ENCODE data around the gene EARS2.

DNA sequence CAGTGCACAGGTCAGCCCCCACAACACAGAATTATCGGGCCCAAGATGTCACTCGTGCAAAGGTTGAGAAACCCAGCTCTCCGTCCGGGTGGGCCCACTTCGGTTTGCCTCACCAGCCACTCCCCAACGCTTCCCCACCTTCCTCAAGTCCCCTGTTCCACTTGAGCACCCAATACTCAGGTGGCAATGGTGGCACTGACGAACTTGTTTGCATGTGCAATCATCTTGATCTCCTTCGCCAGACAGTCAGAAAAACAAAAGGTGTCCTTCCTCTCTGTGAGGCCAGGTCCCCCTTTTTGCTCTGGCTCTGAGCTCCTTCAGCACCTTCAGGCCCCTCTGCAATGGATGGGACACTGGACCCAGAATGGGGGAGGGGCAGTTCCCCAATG is 50.5 kb downstream of the EARS2 start:
- TF ChIP-seq, protein P1, sequence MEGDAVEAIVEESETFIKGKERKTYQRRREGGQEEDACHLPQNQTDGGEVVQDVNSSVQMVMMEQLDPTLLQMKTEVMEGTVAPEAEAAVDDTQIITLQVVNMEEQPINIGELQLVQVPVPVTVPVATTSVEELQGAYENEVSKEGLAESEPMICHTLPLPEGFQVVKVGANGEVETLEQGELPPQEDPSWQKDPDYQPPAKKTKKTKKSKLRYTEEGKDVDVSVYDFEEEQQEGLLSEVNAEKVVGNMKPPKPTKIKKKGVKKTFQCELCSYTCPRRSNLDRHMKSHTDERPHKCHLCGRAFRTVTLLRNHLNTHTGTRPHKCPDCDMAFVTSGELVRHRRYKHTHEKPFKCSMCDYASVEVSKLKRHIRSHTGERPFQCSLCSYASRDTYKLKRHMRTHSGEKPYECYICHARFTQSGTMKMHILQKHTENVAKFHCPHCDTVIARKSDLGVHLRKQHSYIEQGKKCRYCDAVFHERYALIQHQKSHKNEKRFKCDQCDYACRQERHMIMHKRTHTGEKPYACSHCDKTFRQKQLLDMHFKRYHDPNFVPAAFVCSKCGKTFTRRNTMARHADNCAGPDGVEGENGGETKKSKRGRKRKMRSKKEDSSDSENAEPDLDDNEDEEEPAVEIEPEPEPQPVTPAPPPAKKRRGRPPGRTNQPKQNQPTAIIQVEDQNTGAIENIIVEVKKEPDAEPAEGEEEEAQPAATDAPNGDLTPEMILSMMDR (IDR thresholded peaks at IDR 0.05), result no peak
- TF ChIP-seq ZFX (IDR thresholded peaks at IDR 0.05; ENCODE audit: borderline replicate concordance), result no peak

Data from 22Rv1 (cell line).